PC-9 (cell line): ENCODE data around the gene FAM98B. TPM values are rescaled to one million over a fixed set of nuclear protein-coding genes. Genes with fewer than 3 reads are reported as not detected.

ENCODE experiments used
- BruUV-seq: library from RNA; stranded (reverse); fragments of 400-500 nt; replicated peaks from 2 replicates; lab custom pipeline; 2021; lab: Mats Ljungman, UMichigan
- CTCF ChIA-PET: fragments of 300-600 bp; sonication (Branson Sonifier 250); formaldehyde crosslinking; loops from one replicate; lab custom pipeline; 2022; ENCODE audit warnings: antibody characterized with exemption; lab: Charles Lee
- POLR2A ChIA-PET: fragments of 300-600 bp; sonication (Branson Sonifier 250); formaldehyde crosslinking; loops from one replicate; lab custom pipeline; 2022; ENCODE audit warnings: antibody characterized with exemption; ENCODE audit not compliant: unreplicated experiment; lab: Charles Lee
- DNase-seq, 2 experiments: peaks; one replicate each; pipeline versions ENCODE4 v3.0.0 to v3.0.0-alpha.2; 2015 to 2022; ENCODE audit warnings: mixed read lengths in 1 of 2
- H2AFZ ChIP-seq: fragments of 200-600 bp; sonication (generic); 2 replicates; pipeline ENCODE4 v1.8.1; 2017; ENCODE audit warnings: antibody characterized with exemption
- H3F3A ChIP-seq: fragments of 200-600 bp; sonication (generic); 2 replicates; pipeline ENCODE4 v1.8.1; 2017; ENCODE audit warnings: antibody characterized with exemption, mild to moderate bottlenecking, low read depth; ENCODE audit not compliant: insufficient read depth
- H3K27ac ChIP-seq: fragments of 200-600 bp; sonication (generic); 2 replicates; pipeline ENCODE4 v1.6.1; 2016; ENCODE audit warnings: mixed run types
- H3K27me3 ChIP-seq: fragments of 200-600 bp; sonication (generic); 2 replicates; pipeline ENCODE4 v1.6.1; 2016; ENCODE audit warnings: low read depth, mixed run types; ENCODE audit not compliant: insufficient read depth
- H3K36me3 ChIP-seq: fragments of 200-600 bp; sonication (generic); 2 replicates; pipeline ENCODE4 v1.6.1; 2016; ENCODE audit warnings: low read depth, mixed run types
- H3K4me1 ChIP-seq: fragments of 200-600 bp; sonication (generic); replicated peaks from 2 replicates; pipeline ENCODE4 v1.6.1; 2016; ENCODE audit warnings: mixed run types; ENCODE audit not compliant: insufficient read depth
- H3K4me2 ChIP-seq: fragments of 200-600 bp; sonication (generic); 2 replicates; pipeline ENCODE4 v1.6.1; 2017; ENCODE audit warnings: mixed run types
- H3K4me3 ChIP-seq: fragments of 200-600 bp; sonication (generic); 2 replicates; pipeline ENCODE4 v1.6.1; 2016; ENCODE audit warnings: mixed run types
- H3K79me2 ChIP-seq: fragments of 200-600 bp; sonication (generic); 2 replicates; pipeline ENCODE4 v1.6.1; 2017; ENCODE audit warnings: low read depth, mixed run types
- H3K9me2 ChIP-seq: fragments of 200-600 bp; sonication (generic); 2 replicates; pipeline ENCODE4 v1.8.1; 2017; ENCODE audit warnings: mild to moderate bottlenecking; ENCODE audit not compliant: insufficient read depth
- H3K9me3 ChIP-seq: fragments of 200-600 bp; sonication (generic); 2 replicates; pipeline ENCODE4 v1.8.1; 2016; ENCODE audit warnings: low read depth; ENCODE audit not compliant: insufficient read depth
- H4K20me1 ChIP-seq: fragments of 200-600 bp; sonication (generic); 2 replicates; pipeline ENCODE4 v1.8.1; 2017; ENCODE audit not compliant: insufficient read depth
- CTCF ChIP-seq: fragments of 200-600 bp; sonication (generic); conservative IDR thresholded peaks from 2 replicates; pipeline ENCODE4 v1.6.1; 2017; ENCODE audit warnings: mixed run types, antibody characterized with exemption, mild to moderate bottlenecking, moderate library complexity
- EZH2 ChIP-seq: fragments of 200-600 bp; sonication (generic); IDR thresholded peaks from 2 replicates; pipeline ENCODE4 v1.8.0; 2017; ENCODE audit warnings: antibody characterized with exemption, low read depth
- intact Hi-C: fragments of 100-400 bp; cut with micrococcal nuclease; formaldehyde crosslinking; loops from one replicate; pipeline ENCODE4 v1.10.0; 2022; ENCODE audit not compliant: unreplicated experiment
- total RNA-seq: library from RNA; stranded (reverse); gene quantifications from 2 replicates; pipeline ENCODE4 v1.2.3, GENCODE V29; 2021

FAM98B gene
- total RNA-seq, 1 experiment from 2014 or later = 34.7 TPM

DNA sequence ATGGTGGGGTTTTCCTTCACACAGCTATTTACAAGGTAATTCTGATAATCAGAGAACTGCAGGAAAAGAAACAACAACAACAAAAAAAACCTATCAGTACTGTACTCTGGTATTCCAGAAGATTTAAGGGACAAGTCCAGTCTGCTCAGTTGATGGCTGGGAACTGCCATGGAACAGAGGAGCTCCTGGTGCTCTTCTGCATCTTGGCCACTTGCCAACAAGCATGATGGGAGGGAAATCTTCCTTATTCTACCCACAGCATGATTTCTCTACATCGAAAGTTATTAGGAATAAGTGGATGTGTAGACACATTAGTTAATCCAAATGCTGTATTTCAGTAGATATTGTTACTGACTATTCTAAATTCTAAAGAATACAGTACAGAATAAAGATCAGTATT is 59.0 kb downstream of the FAM98B start:
- Histone ChIP-seq H3K9me2 (no peaks in the 10 kb centered on the region), H3K4me3 (no peak overlapping the region), H3K36me3 (no peaks in the 10 kb centered on the region), H3K4me1 (no peaks in the 10 kb centered on the region), H3K27me3 (no peaks in the 10 kb centered on the region), H3F3A (no peaks in the 10 kb centered on the region), H3K27ac (no peak overlapping the region), H3K9me3 (no peaks in the 10 kb centered on the region), H4K20me1 (no peaks in the 10 kb centered on the region), H3K4me2 (no peak overlapping the region), H3K79me2 (no peaks in the 10 kb centered on the region), H2AFZ (no peak overlapping the region)
- TF ChIP-seq CTCF = no peak
- TF ChIP-seq EZH2 = no peak
- POLR2A ChIA-PET = no interaction called here
- no TSS peak for BruUV-seq
- no peak for DNase-seq
- CTCF ChIA-PET = no interaction called here
- intact Hi-C loops = no loop called here

- H3K36me3 ChIP-seq = no peaks in the 10 kb centered on the region
Observed at GRCh38 chr15:38514601-38515000, 60.7 kb downstream of the FAM98B start.

DNA sequence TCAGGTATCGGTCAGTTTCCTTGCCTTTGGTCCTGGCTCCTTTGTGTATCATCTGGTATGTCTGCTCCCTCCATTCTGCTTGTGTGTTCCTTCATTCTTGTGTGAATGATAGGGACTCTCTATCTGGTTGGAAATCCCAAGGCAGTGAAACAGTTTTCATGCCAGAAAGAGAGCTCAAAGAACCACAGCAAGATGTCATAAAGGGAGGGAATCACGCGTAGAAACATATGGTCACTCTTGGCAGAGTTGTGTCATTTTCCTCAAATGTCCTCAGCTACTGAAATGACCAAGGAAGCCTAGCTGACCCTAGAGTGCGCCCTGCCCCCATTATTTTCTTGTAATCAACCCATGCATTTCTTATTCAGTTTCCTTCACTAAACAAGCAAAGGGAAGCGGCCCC is 62.7 kb downstream of the FAM98B start:
- no peak overlapping the region for H3K4me3 ChIP-seq
- intact Hi-C loops = no loop called here
- H3K36me3 ChIP-seq = no peaks in the 10 kb centered on the region
- H3K27ac ChIP-seq = no peak overlapping the region
- no peaks in the 10 kb centered on the region for H3K4me1 ChIP-seq
- no peaks in the 10 kb centered on the region for H4K20me1 ChIP-seq
- no peaks in the 10 kb centered on the region for H3K79me2 ChIP-seq
- no peak for TF ChIP-seq EZH2
- no peak for TF ChIP-seq CTCF
- DNase-seq = no peak
- no peaks in the 10 kb centered on the region for H3F3A ChIP-seq
- CTCF ChIA-PET = interaction anchor here (0.8 kb wide), 1 partner anchor 174 kb away, joined by 3 read pairs; no protein-coding TSS in a partner anchor
- no peaks in the 10 kb centered on the region for H3K9me2 ChIP-seq
- no peaks in the 10 kb centered on the region for H3K9me3 ChIP-seq
- POLR2A ChIA-PET = no interaction called here
- no peak overlapping the region for H3K4me2 ChIP-seq
- H3K27me3 ChIP-seq = no peaks in the 10 kb centered on the region
- no peak overlapping the region for H2AFZ ChIP-seq
- BruUV-seq = no TSS peak

More at GRCh38 chr15:38514601-38515000, 60.7 kb downstream of the FAM98B start:
- no peak for DNase-seq
- H3K27me3 ChIP-seq = no peaks in the 10 kb centered on the region
- H3K27ac ChIP-seq = no peak overlapping the region
- H3K4me2 ChIP-seq = no peak overlapping the region
- H3F3A ChIP-seq = no peaks in the 10 kb centered on the region
- no peaks in the 10 kb centered on the region for H3K4me1 ChIP-seq
- H2AFZ ChIP-seq = no peak overlapping the region
- no peaks in the 10 kb centered on the region for H3K9me3 ChIP-seq
- no peak overlapping the region for H3K4me3 ChIP-seq
- ChIA-PET POLR2A (no interaction called here), CTCF (no interaction called here)
- H3K9me2 ChIP-seq = no peaks in the 10 kb centered on the region
- no peaks in the 10 kb centered on the region for H3K79me2 ChIP-seq
- TF ChIP-seq EZH2 (no peak), CTCF (no peak)
- no peaks in the 10 kb centered on the region for H4K20me1 ChIP-seq
- no TSS peak for BruUV-seq
- intact Hi-C loops = no loop called here
